ENCODE results near the gene CRY1. TPM values are rescaled to one million over a fixed set of nuclear protein-coding genes. Genes with fewer than 3 reads are reported as not detected.

The CRY1 gene
- total and polyA plus RNA-seq, 2 of the 4 experiments (the other 2 are of a cell fraction) = 5.9 to 9.9 TPM

- TF ChIP-seq CHD1 (IDR thresholded peaks at IDR 0.05; ENCODE audit: low read depth, low read length) (no peak), RCOR1 (IDR thresholded peaks at IDR 0.05; ENCODE audit: insufficient replicate concordance, low read length) (no peak)
Measured at GRCh38 chr12:106994579-106995220, 98.6 kb downstream of the CRY1 start (continued).

GRCh38 chr12:106987846-106988245, 105.5 kb downstream of the CRY1 start:
- Histone ChIP-seq H4K5ac (ENCODE audit: low read depth, low read length) (no peak overlapping the region), H4K20me1 (ENCODE audit: insufficient read depth, low read length) (0 out of 2 replicates have a peak, but pooled peaks cover 3% of the 10 kb centered on the region), H3K4me3 (ENCODE audit: insufficient read depth, low read depth, low read length) (no peak overlapping the region), H3K9me1 (ENCODE audit: insufficient read depth, low read length) (peaks cover 25% of the 10 kb centered on the region), H2BK5ac (ENCODE audit: low read depth, low read length, poor library complexity, severe bottlenecking) (no peak overlapping the region), H3K4me1 (ENCODE audit: control insufficient read depth, insufficient read depth, low read length) (peaks cover 13% of the 10 kb centered on the region), H4K91ac (ENCODE audit: insufficient read depth, low read depth, low read length) (no peak overlapping the region), H3K27me3 (ENCODE audit: control insufficient read depth, insufficient read depth, low read length) (no peaks in the 10 kb centered on the region), H4K8ac (ENCODE audit: low read depth in 2 of 2, low read length in 2 of 2) (no peak overlapping the region), H3K4ac (ENCODE audit: low read depth, low read length) (0 out of 2 replicates have a peak overlapping the region, but pooled peaks have one; percentile 25), H3K9me3 (ENCODE audit: control insufficient read depth, insufficient read depth, low read length) (no peaks in the 10 kb centered on the region), H2BK15ac (ENCODE audit: low read depth, low read length) (no peak overlapping the region), H3K14ac (replicated peaks; ENCODE audit: low read depth, low read length) (0 out of 2 replicates have a peak overlapping the region, but pooled peaks have one; percentile 6), H2AK5ac (ENCODE audit: low read depth, low read length) (peak overlapping the region; percentile 19; the same call in 1 of the 2 replicates), H3K56ac (ENCODE audit: extremely low read depth, insufficient read depth, low read length) (no peak overlapping the region), H2BK20ac (ENCODE audit: low read depth, low read length) (no peak overlapping the region), H3K23ac (ENCODE audit: low read depth, low read length) (no peak overlapping the region), H2AFZ (replicated peaks; ENCODE audit: low read length, poor library complexity) (no peak overlapping the region), H3K36me3 (ENCODE audit: control insufficient read depth, insufficient read depth, low read length) (peaks cover 2% of the 10 kb centered on the region; the same call in 1 of the 2 replicates), H2BK120ac (ENCODE audit: low read depth, low read length) (peak overlapping the region; percentile 3; the same call in 1 of the 2 replicates), H3K18ac (ENCODE audit: low read depth, low read length) (no peak overlapping the region), H3K4me2 (ENCODE audit: low read depth, low read length) (no peak overlapping the region), H3K27ac (ENCODE audit: insufficient read depth, low read length) (no peak overlapping the region), H3K79me1 (ENCODE audit: low read depth in 1 of 2, low read length in 2 of 2) (peaks cover 16 to 25% of the 10 kb centered on the region in 2 experiments), H3K9ac (ENCODE audit: low read depth, low read length) (no peak overlapping the region), H2AK9ac (replicated peaks; ENCODE audit: low read depth, low read length, poor library complexity) (no peak overlapping the region)
- intact Hi-C loops (cut with micrococcal nuclease) (no loop called here), dilution Hi-C loops (cut with HindIII; ENCODE audit: low sequenced_read_pairs, unreplicated experiment) (no loop called here), in situ Hi-C loops (cut with MboI; ENCODE audit: low sequenced_read_pairs) (no loop called here)
- ATAC-seq (ENCODE audit: low read depth) (no peak), DNase-seq (no peak)
- ChIA-PET POLR2A (ENCODE audit: unreplicated experiment) (interaction anchor here (0.8 kb wide), 1 partner anchor 106 kb away, joined by 6 read pairs; the partner anchor contains the start of gene CRY1), CTCF (interaction anchor here (0.6 kb wide), 1 partner anchor 10 kb away, joined by 5 read pairs; no protein-coding TSS in a partner anchor)
- WGBS, 2 experiments (ENCODE audit: extremely low coverage in 2 of 2, insufficient read length in 1 of 2) = 92% methylated on average over 2 of the region's 6 CpGs; no CpG with 5 or more reads in 1 of the 2 experiments
- BruUV-seq (replicated peaks) = no TSS peak
- TF ChIP-seq RFX5 (IDR thresholded peaks at IDR 0.05; ENCODE audit: low read depth, low read length) (no peak), CTCF (conservative IDR thresholded peaks at IDR 0.05; ENCODE audit: low read depth, low read length) (no peak), BHLHE40 (IDR thresholded peaks at IDR 0.05; ENCODE audit: low read depth, low read length) (no peak), SMC3 (IDR thresholded peaks at IDR 0.05; ENCODE audit: low read depth, low read length) (no peak), CHD1 (IDR thresholded peaks at IDR 0.05; ENCODE audit: low read depth, low read length) (no peak), USF2 (IDR thresholded peaks at IDR 0.05; ENCODE audit: low read depth, low read length) (no peak), RCOR1 (IDR thresholded peaks at IDR 0.05; ENCODE audit: insufficient replicate concordance, low read length) (no peak), MXI1 (IDR thresholded peaks at IDR 0.05; ENCODE audit: borderline replicate concordance, low read depth, low read length) (no peak), CEBPB (IDR thresholded peaks at IDR 0.05; ENCODE audit: low read depth, low read length) (no peak), ELK1 (IDR thresholded peaks at IDR 0.05; ENCODE audit: borderline replicate concordance, low read depth, low read length) (no peak), RAD21 (IDR thresholded peaks at IDR 0.05; ENCODE audit: low read length) (no peak), POLR2A (IDR thresholded peaks at IDR 0.05; ENCODE audit: low read depth, low read length) (no peak)

Measured in IMR-90 (cell line).